DMS79 treated with DMSO at 0.1 percent for 48 hours (cell line): ENCODE data around the gene UMAD1.

Source experiments
- DNase-seq: peaks from one replicate; lab custom pipeline; 2025; lab: John Stamatoyannopoulos, UW

UMAD1 gene

GRCh38 chr7:7883394-7883793 lies 242.8 kb downstream of the UMAD1 start:
- no peak for DNase-seq

DNA sequence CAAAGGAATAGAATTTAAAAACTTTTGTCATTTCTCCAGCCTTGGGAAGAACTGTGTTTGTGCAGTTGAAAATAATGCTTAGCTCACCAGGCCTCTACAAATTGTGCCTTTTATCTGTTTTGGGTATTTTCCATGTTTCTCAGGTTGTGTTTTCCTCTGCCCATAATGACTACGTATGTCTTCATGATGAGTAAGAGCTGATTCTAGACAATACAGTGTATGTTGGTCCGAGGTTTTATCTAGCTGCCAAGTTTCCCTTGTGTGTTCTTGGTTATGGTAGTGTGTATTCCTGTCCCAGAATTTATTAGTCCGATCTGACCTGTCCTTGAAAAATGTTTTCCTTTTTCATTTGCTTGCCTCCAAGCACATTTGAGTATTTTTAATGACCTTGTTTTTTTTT lies 244.3 kb downstream of the UMAD1 start:
- no peak for DNase-seq

- DNase-seq = no peak
These were observed 249.4 kb downstream of the UMAD1 start for GRCh38 chr7:7889791-7890568.

DNA sequence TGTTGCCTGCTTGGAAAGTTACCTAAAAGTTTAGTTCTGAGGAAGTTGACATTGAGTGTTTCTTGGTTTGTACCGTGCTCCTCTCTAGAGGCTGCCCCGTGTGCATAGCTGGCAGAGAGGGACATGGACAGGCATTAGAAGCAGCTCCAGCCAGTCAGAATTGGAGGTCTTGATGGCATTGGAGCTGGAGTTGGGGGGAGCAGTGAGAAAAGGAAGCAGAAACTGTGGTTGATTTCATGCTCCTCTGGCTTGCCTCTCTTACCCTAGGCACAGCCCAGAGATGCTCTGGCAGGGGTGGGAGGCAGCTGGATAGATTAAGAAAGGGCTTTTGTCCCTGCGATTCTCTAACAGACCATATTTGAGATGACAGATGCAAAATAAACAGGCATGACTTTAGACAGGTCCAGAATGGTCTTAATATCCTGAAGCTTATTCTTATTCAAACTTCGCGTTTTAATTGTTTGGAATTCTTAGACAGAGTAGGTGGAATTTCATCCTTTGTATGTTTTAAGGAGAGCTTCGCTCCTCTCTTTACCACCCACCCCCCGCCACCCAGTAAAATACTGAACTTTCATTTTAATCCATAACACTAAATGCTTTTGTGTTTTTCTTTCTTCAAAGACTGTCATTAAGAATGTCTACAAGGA lies 254.6 kb downstream of the UMAD1 start:
- DNase-seq = no peak

- DNase-seq = no peak
These were observed 255.2 kb downstream of the UMAD1 start for GRCh38 chr7:7895754-7896153.

DNA sequence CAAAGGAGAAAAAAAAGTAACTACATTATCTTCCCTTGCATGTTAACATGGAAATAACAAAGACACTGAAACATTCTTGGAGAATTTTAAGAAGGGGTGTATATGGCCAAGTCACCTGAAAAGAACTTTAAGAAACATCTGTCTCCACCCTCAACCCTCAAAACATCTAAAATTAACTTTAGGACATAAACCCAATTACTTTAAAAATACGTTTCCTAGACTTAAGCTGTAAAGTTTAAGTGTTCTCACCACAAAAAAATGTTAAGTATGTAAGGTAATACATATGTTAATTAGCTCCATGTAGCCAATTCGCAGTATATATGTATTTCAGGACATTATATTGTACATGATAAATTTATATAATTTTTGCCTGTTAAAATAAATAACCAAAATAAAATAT lies 257.0 kb downstream of the UMAD1 start:
- DNase-seq = no peak

GRCh38 chr7:7897949-7898515 lies 257.5 kb downstream of the UMAD1 start:
- DNase-seq = no peak

GRCh38 chr7:7902845-7903244 lies 262.3 kb downstream of the UMAD1 start:
- DNase-seq = no peak

GRCh38 chr7:7907306-7907705 lies 266.8 kb downstream of the UMAD1 start:
- DNase-seq = no peak

GRCh38 chr7:7908622-7909145 lies 268.1 kb downstream of the UMAD1 start:
- no peak for DNase-seq

DNA sequence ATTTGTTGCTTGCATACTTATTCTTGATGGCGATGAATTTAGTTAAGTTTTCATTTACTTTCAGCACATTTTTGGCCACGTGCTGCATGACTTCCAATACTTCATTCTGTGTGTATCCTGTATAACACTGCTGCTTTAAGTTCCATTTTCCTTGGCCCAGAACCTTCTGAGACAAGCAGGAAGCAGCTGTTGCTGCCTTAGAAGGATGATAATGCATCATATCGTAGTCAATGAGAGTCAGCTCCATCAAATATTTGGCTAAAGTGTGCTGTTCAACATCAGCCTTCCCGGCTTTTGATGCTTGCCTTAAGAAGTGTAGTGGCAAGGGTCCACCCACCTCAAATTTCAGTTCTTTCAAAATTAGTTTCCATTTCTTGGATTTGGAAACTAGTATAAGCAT lies 268.8 kb downstream of the UMAD1 start:
- no peak for DNase-seq

- DNase-seq = no peak
These were observed 271.0 kb downstream of the UMAD1 start for GRCh38 chr7:7911369-7912123.

DNA sequence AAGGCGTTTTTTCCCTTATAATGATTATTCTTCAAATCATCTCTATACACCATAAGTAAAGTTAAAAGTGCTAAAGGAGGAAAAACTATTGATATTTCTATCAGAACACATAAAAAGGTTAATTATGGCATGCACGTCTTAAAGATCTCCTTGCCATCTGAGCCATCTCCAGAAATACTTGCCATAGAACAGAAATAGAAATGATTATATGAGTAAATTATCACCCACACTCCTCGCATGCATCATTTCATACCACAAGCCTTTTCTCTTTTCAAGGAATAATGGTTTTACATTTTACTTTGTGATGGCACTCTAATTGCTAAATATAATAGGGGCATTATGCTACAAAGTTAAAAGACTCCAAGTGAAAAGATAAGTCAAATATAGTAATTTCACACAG lies 272.4 kb downstream of the UMAD1 start:
- no peak for DNase-seq

- DNase-seq = no peak
These were observed 273.0 kb downstream of the UMAD1 start for GRCh38 chr7:7913504-7913903.

DNA sequence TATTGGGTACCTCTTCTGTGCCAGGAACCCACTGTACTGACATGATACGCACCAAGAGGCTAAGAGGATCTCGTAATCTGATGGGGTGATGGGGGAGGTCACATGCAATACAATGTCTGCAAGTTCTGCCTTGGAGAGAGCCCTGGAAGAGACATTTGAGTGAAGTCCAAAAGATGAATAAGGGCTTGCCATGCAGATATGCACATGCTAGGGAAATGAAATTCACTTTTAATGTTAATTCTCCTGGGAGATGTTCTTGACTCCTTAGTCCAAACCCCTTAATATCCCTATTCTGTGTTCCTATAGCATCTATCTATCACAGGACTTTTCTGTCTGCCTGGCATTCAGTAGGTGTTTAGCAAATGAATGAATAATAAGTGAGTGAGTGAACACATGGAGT lies 274.0 kb downstream of the UMAD1 start:
- DNase-seq = no peak

DNA sequence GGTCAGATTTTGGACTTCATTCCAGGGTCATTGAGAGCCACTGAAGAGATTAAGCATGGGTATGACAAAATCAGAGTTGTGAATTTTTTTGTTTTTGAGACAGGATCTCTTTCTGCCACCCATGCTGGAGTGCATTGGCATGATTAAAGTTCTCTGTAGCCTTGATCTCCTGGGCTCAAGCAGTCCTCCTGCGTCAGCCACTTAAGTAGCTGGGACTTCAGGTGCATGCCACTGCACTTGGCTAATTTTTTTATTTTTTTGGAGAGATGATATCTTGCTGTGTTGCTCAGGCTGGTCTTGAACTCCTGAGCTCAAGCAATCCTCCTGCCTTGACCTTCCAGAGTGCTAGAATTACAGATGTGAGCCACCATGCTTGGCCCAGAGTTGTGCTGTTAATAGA lies 275.5 kb downstream of the UMAD1 start:
- no peak for DNase-seq

- no peak for DNase-seq
These were observed 277.0 kb downstream of the UMAD1 start for GRCh38 chr7:7917593-7917992.

- DNase-seq = peak; percentile 17
These were observed 278.3 kb downstream of the UMAD1 start for GRCh38 chr7:7918736-7919448.

DNA sequence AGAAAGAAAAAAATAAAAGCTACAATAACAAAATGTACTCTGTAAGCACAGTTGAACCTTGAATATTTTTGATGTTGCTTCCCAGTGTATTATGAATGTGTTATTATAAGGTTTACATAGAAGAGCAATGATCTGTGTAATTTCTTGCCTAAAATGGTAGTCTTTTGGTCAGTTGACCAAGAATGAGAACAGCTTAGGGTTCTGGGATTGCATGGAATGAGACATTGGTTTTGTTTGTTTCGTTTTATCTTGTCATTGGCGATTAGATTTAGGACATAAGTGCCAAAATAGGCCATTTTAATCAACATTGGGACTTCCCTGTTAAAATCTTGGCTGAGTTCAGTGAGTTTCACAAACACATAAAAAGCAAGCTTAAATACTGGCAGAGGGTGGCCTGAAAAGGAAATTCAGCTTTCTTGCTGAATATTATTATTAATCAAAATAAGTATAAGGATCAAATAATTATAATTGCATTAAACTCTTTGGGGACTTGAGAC lies 278.9 kb downstream of the UMAD1 start:
- no peak for DNase-seq

- no peak for DNase-seq
These were observed 279.5 kb downstream of the UMAD1 start for GRCh38 chr7:7920056-7920455.

GRCh38 chr7:7920481-7920880 lies 279.9 kb downstream of the UMAD1 start:
- peak; percentile 28 for DNase-seq

GRCh38 chr7:7921830-7922229 lies 281.3 kb downstream of the UMAD1 start:
- peak; percentile 42 for DNase-seq
